GM12878 (cell line): ENCODE measurements around the gene DNMT3B. TPM values are rescaled to one million over a fixed set of nuclear protein-coding genes. Genes with fewer than 3 reads are reported as not detected.

Source experiments
- ATAC-seq: fragments of 200-7000 bp; cut with Tn5 transposase; 3 replicates; pipeline ENCODE4 v1.9.1; 2020; ENCODE audit warnings: mild to moderate bottlenecking, moderate library complexity
- BruUV-seq: library from RNA; stranded (reverse); fragments of 400-500 nt; replicated peaks from 2 replicates; lab custom pipeline; 2021; lab: Mats Ljungman, UMichigan
- CTCF ChIA-PET: fragments of 300-600 bp; sonication (Branson Sonifier 250); formaldehyde crosslinking; extraction: SDS; loops from one replicate; lab custom pipeline; 2021; ENCODE audit warnings: inconsistent platforms; lab: Yijun Ruan, JAX
- POLR2A ChIA-PET: fragments of 350-600 bp; formaldehyde crosslinking; extraction: SDS; loops from one replicate; lab custom pipeline; 2021; ENCODE audit warnings: inconsistent platforms; lab: Charles Lee
- RAD21 ChIA-PET: fragments of 300-600 bp; sonication (Branson Sonifier 250); formaldehyde crosslinking; loops from one replicate; lab custom pipeline; 2023; ENCODE audit warnings: antibody characterized with exemption; ENCODE audit not compliant: unreplicated experiment; lab: Charles Lee
- SMC1A ChIA-PET: fragments of 300-600 bp; sonication (Branson Sonifier 250); formaldehyde crosslinking; loops from one replicate; lab custom pipeline; 2023; ENCODE audit not compliant: unreplicated experiment, uncharacterized antibody; lab: Charles Lee
- DNase-seq: peaks from one replicate; pipeline ENCODE4 v3.0.0-alpha.2; 2011; ENCODE audit warnings: low read depth, low spot score
- FAIRE-seq: peaks from 3 replicates; lab custom pipeline; 2011; peaks lifted over from hg19 to GRCh38; lab: Jason Lieb, UNC
- H2AFZ ChIP-seq: 2 replicates; pipeline ENCODE4 v1.6.0; 2011; ENCODE audit warnings: low read depth, low read length, control low read depth; ENCODE audit not compliant: control insufficient read depth
- H3K27ac ChIP-seq: 2 replicates; pipeline ENCODE4 v1.5.1; 2011; ENCODE audit warnings: control low read depth; ENCODE audit not compliant: control insufficient read depth, insufficient read depth
- H3K27me3 ChIP-seq, 2 experiments: replicated peaks in 1 of 2; 2 replicates each; pipeline versions ENCODE4 v1.6.0 to v1.6.1; 2011; ENCODE audit warnings: low read length in 1 of 2; ENCODE audit not compliant: control insufficient read depth in 2 of 2, insufficient read depth in 2 of 2
- H3K36me3 ChIP-seq, 2 experiments: 2 replicates each; pipeline ENCODE4 v1.5.1; 2011; ENCODE audit warnings: low read length in 1 of 2; ENCODE audit not compliant: control insufficient read depth in 2 of 2, insufficient read depth in 2 of 2
- H3K4me1 ChIP-seq: 2 replicates; pipeline ENCODE4 v1.6.1; 2011; ENCODE audit warnings: mild to moderate bottlenecking, low read length, moderate library complexity, mixed read lengths; ENCODE audit not compliant: control insufficient read depth, insufficient read depth
- H3K4me2 ChIP-seq: 2 replicates; pipeline ENCODE4 v1.6.0; 2011; ENCODE audit warnings: control low read depth; ENCODE audit not compliant: control insufficient read depth, insufficient read depth
- H3K4me3 ChIP-seq: fragments of 200-600 bp; sonication (generic); 2 replicates; pipeline ENCODE4 v1.5.1; 2016
- H3K79me2 ChIP-seq: 2 replicates; pipeline ENCODE4 v1.6.0; 2011; ENCODE audit warnings: low read length; ENCODE audit not compliant: control insufficient read depth, insufficient read depth
- H3K9ac ChIP-seq: 2 replicates; pipeline ENCODE4 v1.8.0; 2011; ENCODE audit warnings: low read length, control low read depth, mixed read lengths; ENCODE audit not compliant: control insufficient read depth, insufficient read depth
- H3K9me3 ChIP-seq: replicated peaks from 3 replicates; pipeline ENCODE4 v1.5.1; 2011; ENCODE audit warnings: mild to moderate bottlenecking, low read length; ENCODE audit not compliant: control insufficient read depth, insufficient read depth
- H4K20me1 ChIP-seq: 2 replicates; pipeline ENCODE4 v1.6.0; 2011; ENCODE audit not compliant: control insufficient read depth, insufficient read depth
- ATF3 ChIP-seq: IDR thresholded peaks from 2 replicates; pipeline ENCODE4 v1.6.1; 2011; ENCODE audit warnings: low read depth, mild to moderate bottlenecking, low read length, moderate library complexity, borderline replicate concordance; ENCODE audit errors: extremely low read depth
- ELK1 ChIP-seq: IDR thresholded peaks from 2 replicates; pipeline ENCODE4 v1.6.1; 2012; ENCODE audit warnings: low read depth, low read length, improper control_type of control experiment
- MXI1 ChIP-seq: fragments of 150-350 bp; IDR thresholded peaks from 2 replicates; pipeline ENCODE4 v1.6.1; 2011; ENCODE audit warnings: low read depth, mild to moderate bottlenecking, inconsistent platforms, low read length, improper control_type of control experiment
- NR2C2 ChIP-seq: IDR thresholded peaks from 2 replicates; pipeline ENCODE4 v1.6.1; 2011; ENCODE audit warnings: borderline replicate concordance, low read depth; ENCODE audit not compliant: control insufficient read depth, insufficient read length
- POLR2AphosphoS5 ChIP-seq: IDR thresholded peaks from 2 replicates; pipeline ENCODE4 v1.6.1; 2011; ENCODE audit warnings: mild to moderate bottlenecking, low read length, inconsistent platforms
- PRDM15 ChIP-seq: fragments of 450-650 bp; formaldehyde crosslinking; IDR thresholded peaks from 2 replicates; pipeline ENCODE4 v1.4.0; 2020; ENCODE audit warnings: mild to moderate bottlenecking, moderate library complexity
- RAD21 ChIP-seq: IDR thresholded peaks from 2 replicates; pipeline ENCODE4 v1.6.1; 2011; ENCODE audit warnings: mild to moderate bottlenecking, low read depth, low read length, moderate library complexity; ENCODE audit not compliant: insufficient read depth
- WGBS: methylation state at CpG from one replicate; pipeline ENCODE4 v1.1.6; 2016; ENCODE audit warnings: low lambda C conversion rate; ENCODE audit not compliant: insufficient replicate concordance, insufficient coverage; ENCODE audit errors: missing lambda C conversion rate; 5-methylcytosine and 5-hydroxymethylcytosine counted together
- in situ Hi-C: fragments of 300-500 bp; cut with MboI; formaldehyde crosslinking; loops from 9 replicates; pipeline ENCODE4 v1.14.3; 2018; ENCODE audit warnings: mixed read lengths
- intact Hi-C: fragments of 100-400 bp; cut with micrococcal nuclease; formaldehyde crosslinking; loops from one replicate; pipeline ENCODE4 v1.14.2; 2022; ENCODE audit not compliant: unreplicated experiment
- polyA plus RNA-seq, 11 experiments: library from polyadenylated mRNA; depleted of rRNA in 4 of 11; unstranded in 6 of 11; stranded (reverse) in 5 of 11; fragments of >200 nt; fragmentation: Nextera tagmentation in 4 of 11; fragmentation: Illumina TruSeq in 1 of 11; extraction: Ambion mirVana in 4 of 11; extraction: Trizol in 1 of 11; gene quantifications; 1 replicate in 1 of 11; 2 replicates in 10 of 11; pipeline versions ENCODE4 v1.2.1 to v1.2.3, GENCODE V29; 2011 to 2016; ENCODE audit warnings: inconsistent platforms in 2 of 11, missing spikeins in 2 of 11, low read depth in 1 of 11
- total RNA-seq, 4 experiments: library from RNA; depleted of rRNA in 3 of 4; stranded (reverse); fragments of >200 nt in 3 of 4; fragmentation: Illumina TruSeq in 1 of 4; extraction: Trizol in 1 of 4; gene quantifications; 2 replicates each; pipeline versions ENCODE4 v1.2.1 to v1.2.3, GENCODE V29; 2013 to 2021

The DNMT3B gene
- total and polyA plus RNA-seq, 10 of the 15 experiments (the other 5 are each of a cell fraction or from before 2014, with no cell fraction given): 0.23 to 1.9 (median 1.1) TPM

- POLR2A ChIA-PET: no interaction called here
- no TSS peak for BruUV-seq
Measured at GRCh38 chr20:32848846-32849245, 86.7 kb downstream of the DNMT3B start.

More at GRCh38 chr20:32848846-32849245, 86.7 kb downstream of the DNMT3B start:
- no peak overlapping the region for H3K4me3 ChIP-seq
- SMC1A ChIA-PET: interaction anchor here (0.6 kb wide), 1 partner anchor 175 kb away, joined by 3 read pairs; no protein-coding TSS in a partner anchor
- ATAC-seq: no peak
- H3K9me3 ChIP-seq: no peaks in the 10 kb centered on the region
- WGBS: 90% methylated on average over 6 of the region's 6 CpGs
- no peak overlapping the region for H3K4me2 ChIP-seq
- FAIRE-seq: no peak
- H3K79me2 ChIP-seq: no peaks in the 10 kb centered on the region
- no peak overlapping the region for H2AFZ ChIP-seq
- DNase-seq: no peak
- H3K27me3 ChIP-seq: no peaks in the 10 kb centered on the region
- RAD21 ChIA-PET: no interaction called here
- intact Hi-C loops: no loop called here
- no peaks in the 10 kb centered on the region for H4K20me1 ChIP-seq
- H3K27ac ChIP-seq: no peak overlapping the region
- H3K9ac ChIP-seq: no peak overlapping the region
- CTCF ChIA-PET: no interaction called here
- no peak for TF ChIP-seq MXI1
- no peak for TF ChIP-seq ELK1
- no peak for TF ChIP-seq ATF3
- no peak for TF ChIP-seq POLR2AphosphoS5
- no peak for TF ChIP-seq NR2C2
- no peak for TF ChIP-seq RAD21
- no peak for TF ChIP-seq PRDM15
- TF ChIP-seq, all 136 proteins: peak for 0
- no peaks in the 10 kb centered on the region for H3K4me1 ChIP-seq
- in situ Hi-C loops: no loop called here
- H3K36me3 ChIP-seq: peaks cover 8 to 44% of the 10 kb centered on the region in 2 experiments
